Activated CD4-positive, alpha-beta memory T cell treated with anti-CD3 and anti-CD28 coated beads for 36 hours (primary cell): ENCODE measurements around the gene HABP2. TPM values are rescaled to one million over a fixed set of nuclear protein-coding genes. Genes with fewer than 3 reads are reported as not detected.

ENCODE experiments used
- CTCF ChIA-PET: fragments of 350-600 bp; sonication (Branson Sonifier 250); formaldehyde crosslinking; loops from one replicate; lab custom pipeline; 2021; ENCODE audit warnings: antibody characterized with exemption, inconsistent platforms; lab: Charles Lee
- POLR2A ChIA-PET: fragments of 350-600 bp; sonication (Branson Sonifier 250); formaldehyde crosslinking; loops from one replicate; lab custom pipeline; 2021; ENCODE audit warnings: antibody characterized with exemption; lab: Charles Lee
- DNase-seq: peaks from one replicate; pipeline ENCODE4 v3.0.0-alpha.2; 2020
- H3K27ac Mint-ChIP-seq: one replicate; pipeline ENCODE4 v1.8.0; 2021; ENCODE audit warnings: mixed read lengths
- H3K27me3 Mint-ChIP-seq: one replicate; pipeline ENCODE4 v1.8.0; 2021; ENCODE audit warnings: mixed read lengths
- H3K36me3 Mint-ChIP-seq: one replicate; pipeline ENCODE4 v1.8.0; 2021; ENCODE audit warnings: mixed read lengths
- H3K4me1 Mint-ChIP-seq: one replicate; pipeline ENCODE4 v1.8.0; 2021; ENCODE audit warnings: low read depth, mixed read lengths
- H3K4me3 Mint-ChIP-seq: one replicate; pipeline ENCODE4 v1.8.0; 2021; ENCODE audit warnings: mild to moderate bottlenecking, mixed read lengths
- H3K9me3 Mint-ChIP-seq: one replicate; pipeline ENCODE4 v1.8.0; 2021; ENCODE audit warnings: mixed read lengths
- intact Hi-C: fragments of 100-400 bp; cut with micrococcal nuclease; formaldehyde crosslinking; loops from one replicate; pipeline ENCODE4 v1.15.1; 2023
- total RNA-seq, 2 experiments: library from RNA; stranded (reverse); gene quantifications; one replicate each; pipeline ENCODE4 v1.2.3, GENCODE V29; 2021

Gene HABP2
- total RNA-seq, 2 experiments from 2014 or later, result not detected

GRCh38 chr10:113519681-113520115 is 33.2 kb upstream of the HABP2 start:
- Mint-ChIP-seq H3K9me3 (no peaks in the 10 kb centered on the region), H3K27me3 (peaks cover 16% of the 10 kb centered on the region), H3K27ac (no peak overlapping the region), H3K4me1 (no peaks in the 10 kb centered on the region), H3K36me3 (no peaks in the 10 kb centered on the region), H3K4me3 (no peak overlapping the region)
- intact Hi-C loops, result no loop called here
- ChIA-PET POLR2A (no interaction called here), CTCF (interaction anchor here (1.6 kb wide), 1 partner anchor 44 kb away, joined by 5 read pairs; no protein-coding TSS in a partner anchor)
- no peak for DNase-seq

- Mint-ChIP-seq H3K9me3 (no peaks in the 10 kb centered on the region), H3K27ac (no peak overlapping the region), H3K27me3 (peaks cover 12% of the 10 kb centered on the region), H3K4me1 (no peaks in the 10 kb centered on the region), H3K36me3 (no peaks in the 10 kb centered on the region), H3K4me3 (no peak overlapping the region)
- ChIA-PET POLR2A (no interaction called here), CTCF (interaction anchor here (1.6 kb wide), 1 partner anchor 44 kb away, joined by 5 read pairs; no protein-coding TSS in a partner anchor)
- no peak for DNase-seq
- intact Hi-C loops, result no loop called here
Observed at GRCh38 chr10:113520261-113520660, 32.6 kb upstream of the HABP2 start.

- H3K27me3 Mint-ChIP-seq, result peaks cover 8% of the 10 kb centered on the region
- H3K4me3 Mint-ChIP-seq, result no peak overlapping the region
- ChIA-PET POLR2A (no interaction called here), CTCF (interaction anchor here (0.9 to 1.6 kb wide), 3 partner anchors 21 to 66 kb away, joined by 4 to 5 read pairs (median 5); no protein-coding TSS in a partner anchor)
- H3K4me1 Mint-ChIP-seq, result no peaks in the 10 kb centered on the region
- H3K9me3 Mint-ChIP-seq, result no peaks in the 10 kb centered on the region
- peak; percentile 43 for DNase-seq
- intact Hi-C loops, result loop anchor here (1.0 kb wide), 1 partner anchor 43 kb away; no protein-coding TSS in a partner anchor
- no peaks in the 10 kb centered on the region for H3K36me3 Mint-ChIP-seq
- H3K27ac Mint-ChIP-seq, result no peak overlapping the region
Observed at GRCh38 chr10:113520690-113521474, 32.0 kb upstream of the HABP2 start.

GRCh38 chr10:113521475-113521795 is 31.4 kb upstream of the HABP2 start:
- Mint-ChIP-seq H3K4me3 (no peak overlapping the region), H3K36me3 (no peaks in the 10 kb centered on the region), H3K4me1 (no peaks in the 10 kb centered on the region), H3K9me3 (no peaks in the 10 kb centered on the region), H3K27me3 (peaks cover 4% of the 10 kb centered on the region), H3K27ac (no peak overlapping the region)
- CTCF ChIA-PET, result interaction anchor here (0.9 to 1.6 kb wide), 3 partner anchors 20 to 67 kb away, joined by 4 to 5 read pairs (median 5); no protein-coding TSS in a partner anchor
- POLR2A ChIA-PET, result no interaction called here
- no peak for DNase-seq
- intact Hi-C loops, result loop anchor here (1.0 kb wide), 1 partner anchor 43 kb away; no protein-coding TSS in a partner anchor

GRCh38 chr10:113522460-113522859 is 30.4 kb upstream of the HABP2 start:
- no peaks in the 10 kb centered on the region for H3K9me3 Mint-ChIP-seq
- peaks cover 4% of the 10 kb centered on the region for H3K27me3 Mint-ChIP-seq
- no peak overlapping the region for H3K4me3 Mint-ChIP-seq
- ChIA-PET POLR2A (no interaction called here), CTCF (no interaction called here)
- H3K4me1 Mint-ChIP-seq, result no peaks in the 10 kb centered on the region
- DNase-seq, result no peak
- intact Hi-C loops, result no loop called here
- H3K36me3 Mint-ChIP-seq, result no peaks in the 10 kb centered on the region
- H3K27ac Mint-ChIP-seq, result no peak overlapping the region

- Mint-ChIP-seq H3K27ac (no peak overlapping the region), H3K27me3 (peaks cover 4% of the 10 kb centered on the region), H3K4me1 (no peaks in the 10 kb centered on the region), H3K36me3 (no peaks in the 10 kb centered on the region), H3K9me3 (no peaks in the 10 kb centered on the region), H3K4me3 (no peak overlapping the region)
- POLR2A ChIA-PET, result interaction anchor here (0.6 kb wide), 1 partner anchor 168 kb away, joined by 3 read pairs; no protein-coding TSS in a partner anchor
- intact Hi-C loops, result no loop called here
- DNase-seq, result no peak
- CTCF ChIA-PET, result no interaction called here
Observed at GRCh38 chr10:113523071-113523470, 29.8 kb upstream of the HABP2 start.

- intact Hi-C loops, result no loop called here
- no peaks in the 10 kb centered on the region for H3K4me1 Mint-ChIP-seq
- no peak for DNase-seq
Observed at GRCh38 chr10:113523628-113524027, 29.2 kb upstream of the HABP2 start.

GRCh38 chr10:113524120-113524519 is 28.7 kb upstream of the HABP2 start:
- Mint-ChIP-seq H3K4me3 (no peak overlapping the region), H3K4me1 (no peaks in the 10 kb centered on the region), H3K27ac (no peak overlapping the region), H3K27me3 (peaks cover 4% of the 10 kb centered on the region), H3K9me3 (no peaks in the 10 kb centered on the region), H3K36me3 (no peaks in the 10 kb centered on the region)
- POLR2A ChIA-PET, result no interaction called here
- no peak for DNase-seq
- intact Hi-C loops, result no loop called here
- CTCF ChIA-PET, result no interaction called here

More at GRCh38 chr10:113523628-113524027, 29.2 kb upstream of the HABP2 start:
- H3K9me3 Mint-ChIP-seq, result no peaks in the 10 kb centered on the region
- peaks cover 4% of the 10 kb centered on the region for H3K27me3 Mint-ChIP-seq
- no peak overlapping the region for H3K27ac Mint-ChIP-seq
- CTCF ChIA-PET, result no interaction called here
- POLR2A ChIA-PET, result no interaction called here
- H3K36me3 Mint-ChIP-seq, result no peaks in the 10 kb centered on the region
- no peak overlapping the region for H3K4me3 Mint-ChIP-seq

- ChIA-PET POLR2A (no interaction called here), CTCF (interaction anchor here (1.3 kb wide), 1 partner anchor 38 kb away, joined by 4 read pairs; no protein-coding TSS in a partner anchor)
- Mint-ChIP-seq H3K4me3 (no peak overlapping the region), H3K4me1 (no peaks in the 10 kb centered on the region), H3K36me3 (no peaks in the 10 kb centered on the region), H3K27ac (no peak overlapping the region), H3K27me3 (peaks cover 4% of the 10 kb centered on the region), H3K9me3 (no peaks in the 10 kb centered on the region)
- no peak for DNase-seq
- intact Hi-C loops, result no loop called here
Observed at GRCh38 chr10:113524539-113525490, 28.0 kb upstream of the HABP2 start.

- POLR2A ChIA-PET, result no interaction called here
- intact Hi-C loops, result no loop called here
- DNase-seq, result no peak
- peaks cover 4% of the 10 kb centered on the region for H3K27me3 Mint-ChIP-seq
- no peaks in the 10 kb centered on the region for H3K4me1 Mint-ChIP-seq
- H3K9me3 Mint-ChIP-seq, result no peaks in the 10 kb centered on the region
- CTCF ChIA-PET, result interaction anchor here (0.7 to 1.3 kb wide), 2 partner anchors 38 to 775 kb away, joined by 4 to 5 read pairs; no protein-coding TSS in a partner anchor
- H3K27ac Mint-ChIP-seq, result no peak overlapping the region
- no peak overlapping the region for H3K4me3 Mint-ChIP-seq
- H3K36me3 Mint-ChIP-seq, result no peaks in the 10 kb centered on the region
Observed at GRCh38 chr10:113525713-113526112, 27.1 kb upstream of the HABP2 start.

- no peak for DNase-seq
- POLR2A ChIA-PET, result no interaction called here
- intact Hi-C loops, result no loop called here
- Mint-ChIP-seq H3K4me3 (no peak overlapping the region), H3K27ac (no peak overlapping the region), H3K27me3 (peaks cover 4% of the 10 kb centered on the region), H3K9me3 (no peaks in the 10 kb centered on the region), H3K36me3 (no peaks in the 10 kb centered on the region), H3K4me1 (no peaks in the 10 kb centered on the region)
- CTCF ChIA-PET, result interaction anchor here (0.8 to 1.2 kb wide), 2 partner anchors 10 to 36 kb away, joined by 3 read pairs; no protein-coding TSS in a partner anchor
Observed at GRCh38 chr10:113527211-113527906, 25.5 kb upstream of the HABP2 start.
